ENCODE measurements around the gene EDIL3.

Gene EDIL3, protein sequence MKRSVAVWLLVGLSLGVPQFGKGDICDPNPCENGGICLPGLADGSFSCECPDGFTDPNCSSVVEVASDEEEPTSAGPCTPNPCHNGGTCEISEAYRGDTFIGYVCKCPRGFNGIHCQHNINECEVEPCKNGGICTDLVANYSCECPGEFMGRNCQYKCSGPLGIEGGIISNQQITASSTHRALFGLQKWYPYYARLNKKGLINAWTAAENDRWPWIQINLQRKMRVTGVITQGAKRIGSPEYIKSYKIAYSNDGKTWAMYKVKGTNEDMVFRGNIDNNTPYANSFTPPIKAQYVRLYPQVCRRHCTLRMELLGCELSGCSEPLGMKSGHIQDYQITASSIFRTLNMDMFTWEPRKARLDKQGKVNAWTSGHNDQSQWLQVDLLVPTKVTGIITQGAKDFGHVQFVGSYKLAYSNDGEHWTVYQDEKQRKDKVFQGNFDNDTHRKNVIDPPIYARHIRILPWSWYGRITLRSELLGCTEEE

DNA sequence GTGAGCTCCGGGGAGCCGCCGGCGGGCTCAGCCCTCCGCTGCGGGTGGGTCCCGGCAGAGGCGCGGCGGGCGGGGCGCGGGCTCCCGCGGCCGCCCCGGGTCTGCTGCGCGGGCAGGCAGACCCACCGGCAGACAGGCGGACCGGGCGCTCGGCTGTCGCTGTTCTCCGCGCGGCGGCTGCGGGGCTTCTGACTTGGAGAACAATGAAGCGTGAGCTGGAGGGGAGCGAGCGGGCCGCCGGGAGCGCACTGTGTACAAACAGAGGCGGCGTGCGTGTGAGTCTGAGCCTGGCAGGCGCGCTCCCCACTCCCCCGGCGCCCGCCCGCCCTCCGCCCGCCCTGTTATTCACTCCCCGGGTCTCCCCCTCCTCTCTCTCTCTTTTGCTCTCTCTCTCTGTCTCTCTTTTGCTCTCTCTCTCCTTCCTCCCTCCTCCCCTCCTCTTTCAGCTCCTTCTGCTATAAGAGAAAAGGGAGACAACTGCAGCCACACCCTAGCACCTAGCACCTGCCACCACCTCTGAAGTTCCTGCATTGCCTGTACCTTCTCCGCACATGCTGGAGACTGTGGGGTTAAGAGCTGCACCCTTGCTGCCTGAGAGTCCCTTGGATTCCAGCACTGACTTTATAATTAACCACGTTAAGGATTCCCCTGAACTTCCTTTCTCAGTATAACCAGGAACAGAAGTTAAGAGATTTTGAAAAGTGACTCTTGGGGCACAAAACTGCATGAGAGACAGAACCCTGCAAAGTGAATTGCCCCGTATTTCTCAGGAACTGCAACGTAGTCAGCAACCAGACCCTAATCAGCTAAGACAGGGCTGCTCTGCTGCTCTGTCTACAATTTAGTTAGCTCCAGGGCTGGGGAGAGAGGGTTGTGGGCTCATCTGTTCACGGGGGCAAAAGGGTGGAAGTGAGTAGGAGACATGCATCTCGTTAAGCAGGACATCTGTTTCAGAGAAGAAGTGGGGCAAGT, at the start of gene EDIL3:
Gene EDIL3 (minus strand): TSS at position 277 of the 972 bp plus-strand sequence. CDS start 506 bp downstream, outside the sequence.
- DNase-seq: peak; percentile 46

DNA sequence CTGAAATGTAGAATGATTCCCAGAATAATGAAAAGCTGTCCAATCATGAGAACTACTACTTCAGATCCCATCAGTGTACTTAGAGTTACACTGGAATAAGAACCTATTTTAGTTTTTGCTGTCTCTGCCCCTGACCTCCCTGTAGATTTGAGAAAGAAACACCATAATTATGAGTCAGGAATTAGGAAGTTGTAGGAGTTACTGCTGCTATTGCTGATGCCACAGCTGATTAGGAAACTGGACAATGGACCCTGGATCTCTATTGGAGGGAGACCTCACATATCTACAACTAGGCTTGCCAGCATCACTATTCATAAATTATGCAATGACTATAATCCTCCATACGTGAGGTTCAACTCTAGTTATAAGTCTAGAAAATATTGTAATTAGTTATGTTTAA, 48.8 kb upstream of the EDIL3 start:
- peak; percentile 39 for DNase-seq

DNA sequence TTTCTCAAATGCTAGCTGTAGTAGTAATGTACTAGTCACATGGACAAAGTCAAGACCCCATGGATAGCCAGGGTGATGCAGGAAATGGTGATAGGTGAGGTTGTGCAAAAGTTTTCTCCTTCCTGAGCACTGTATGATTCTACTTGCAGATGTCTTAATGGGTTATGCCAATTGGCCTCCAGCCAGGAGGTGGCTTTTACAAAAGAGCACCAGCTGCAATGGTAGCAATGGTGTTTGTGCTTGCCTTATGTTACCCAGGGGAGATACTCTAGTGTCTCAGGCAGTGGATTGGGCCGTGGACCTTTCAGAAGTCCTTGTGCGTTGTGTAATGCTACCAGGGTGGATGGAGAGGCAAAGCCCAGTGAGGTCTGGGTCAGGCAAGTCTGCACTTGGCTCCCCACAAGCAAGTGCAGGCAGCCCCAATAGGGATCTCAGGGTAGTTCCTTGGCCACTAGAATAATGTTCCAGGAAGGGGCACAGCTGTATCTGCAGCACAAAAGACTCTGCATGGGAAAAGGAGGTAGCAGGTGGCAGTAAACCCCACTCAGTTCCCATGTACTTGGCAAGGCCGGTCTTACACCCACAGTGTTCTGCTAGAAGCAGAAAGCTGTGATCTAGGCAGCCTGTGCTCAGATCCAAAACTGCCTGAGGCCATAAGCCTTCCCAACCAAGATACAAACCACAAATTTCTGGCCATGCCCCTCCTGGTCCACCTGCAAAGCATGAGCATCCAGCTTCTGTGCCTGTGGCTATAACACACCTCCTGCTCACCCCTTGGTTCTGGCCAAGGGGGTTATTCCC, 46.4 kb upstream of the EDIL3 start:
- peak; percentile 9 for DNase-seq

DNA sequence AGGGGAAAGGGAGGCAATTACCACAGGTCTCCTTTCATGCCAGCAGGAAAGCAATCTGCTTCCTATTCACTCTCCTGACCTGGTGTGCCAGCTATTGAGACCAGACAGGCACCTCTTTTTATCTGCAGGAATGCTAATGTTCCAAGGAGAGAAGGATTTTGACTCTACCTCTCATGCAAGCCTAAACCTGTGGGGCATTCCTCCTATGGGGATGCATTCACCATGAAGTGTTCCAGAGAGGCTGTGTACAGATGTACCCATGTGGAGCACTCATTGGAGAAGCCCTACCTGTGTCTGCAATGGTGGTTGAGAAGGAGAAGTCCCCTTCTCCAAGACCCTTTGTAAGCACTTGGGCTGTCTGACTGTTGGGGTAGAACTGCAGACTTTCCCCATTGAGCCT, 45.4 kb upstream of the EDIL3 start:
- no peak for DNase-seq

DNA sequence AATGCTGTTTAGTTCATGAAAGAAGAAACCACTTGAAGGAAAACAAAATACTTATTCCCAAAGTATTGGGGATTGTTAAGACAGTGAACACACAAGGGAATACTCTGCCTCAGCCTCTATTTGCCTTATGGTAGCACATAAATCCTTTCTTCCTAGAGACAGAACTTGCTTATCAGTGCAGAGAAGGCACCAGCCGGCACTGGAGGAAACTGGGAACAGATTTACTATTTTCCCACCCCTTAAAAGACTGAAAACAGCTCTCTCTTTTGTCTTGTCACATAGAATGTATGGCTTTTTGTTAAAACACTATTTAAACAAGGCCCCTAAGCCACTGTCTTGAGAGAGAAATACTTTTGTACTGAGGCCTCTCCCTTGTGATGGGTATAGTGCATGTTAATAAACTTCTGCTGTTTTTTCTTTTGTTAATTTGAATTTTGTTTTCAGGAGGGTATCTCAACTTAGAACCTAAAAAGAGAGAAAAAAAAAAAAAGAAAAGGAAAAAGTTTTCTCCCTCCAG, 40.7 kb upstream of the EDIL3 start:
- DNase-seq: no peak

DNA sequence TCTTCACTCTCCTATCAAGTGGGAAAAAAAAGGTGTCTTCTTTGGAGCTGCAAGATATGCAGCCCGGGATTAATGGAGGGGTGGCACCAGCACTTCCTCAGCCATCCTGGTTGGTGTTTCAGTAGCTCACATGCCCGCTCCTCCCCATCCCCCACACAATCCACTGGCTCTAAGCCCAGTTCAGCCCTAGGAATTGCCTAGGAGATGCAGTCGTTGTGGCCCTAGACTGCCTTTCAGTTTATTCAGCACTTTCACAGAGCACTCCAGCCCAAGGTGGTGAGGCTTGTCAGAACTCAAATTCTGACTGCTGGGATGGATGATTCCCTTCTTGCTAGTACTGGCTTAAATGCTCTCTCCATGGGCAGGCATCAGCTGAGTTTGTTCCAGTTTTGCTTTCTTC, 35.1 kb upstream of the EDIL3 start:
- no peak for DNase-seq

DNA sequence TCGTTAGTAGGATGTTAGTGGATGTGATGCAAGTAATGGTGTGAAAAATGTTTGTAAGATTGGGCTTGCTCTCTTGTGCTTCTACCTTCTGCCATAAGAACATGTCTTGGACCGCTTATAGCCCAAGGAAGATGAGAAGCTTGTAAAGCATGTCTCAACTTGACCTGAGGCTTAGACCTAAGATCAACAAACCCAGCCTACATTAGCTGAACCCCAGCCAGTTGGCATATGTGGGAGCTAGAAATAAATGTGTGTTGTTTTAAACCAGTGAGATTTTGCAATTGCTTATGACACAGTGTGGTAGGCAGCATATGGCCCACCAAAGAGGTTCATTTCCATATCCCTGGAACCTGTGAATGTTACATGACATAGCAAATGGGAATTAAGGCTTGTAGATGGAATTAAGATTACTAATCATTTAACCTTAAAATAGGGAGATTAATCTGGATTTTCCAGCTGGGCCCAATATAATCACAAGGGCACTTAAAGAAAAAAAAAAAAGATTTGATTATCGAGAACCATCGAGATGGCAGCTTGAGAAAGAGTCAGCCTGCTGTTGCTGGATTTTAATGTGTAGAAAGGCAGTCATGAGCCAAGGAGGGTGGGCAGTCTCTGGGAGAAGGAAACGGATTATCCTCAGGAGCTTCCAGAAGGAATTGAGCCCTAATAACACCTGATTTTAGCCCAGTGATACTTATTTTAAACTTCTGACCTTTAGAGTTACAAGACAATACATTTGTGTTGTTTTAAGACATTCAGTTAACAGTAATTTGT, 27.3 kb upstream of the EDIL3 start:
- DNase-seq: no peak

DNA sequence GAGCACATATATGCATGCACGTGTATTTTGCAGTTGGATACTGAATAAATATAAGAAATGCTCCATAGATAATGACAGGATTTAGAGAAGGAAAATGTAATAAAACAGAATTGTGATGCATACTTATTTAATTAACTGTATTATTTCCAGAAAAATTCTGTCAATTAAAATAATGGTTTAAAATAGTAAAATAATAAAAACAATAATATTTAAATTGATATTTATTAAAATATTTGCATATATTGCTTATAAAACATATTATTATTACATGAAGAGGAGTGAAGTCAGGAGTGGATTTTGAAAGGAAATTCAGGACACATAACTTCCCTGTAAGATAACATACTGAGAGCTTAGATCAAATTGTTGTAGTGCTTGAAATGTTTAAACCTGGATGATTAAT, 21.4 kb upstream of the EDIL3 start:
- DNase-seq: no peak

DNA sequence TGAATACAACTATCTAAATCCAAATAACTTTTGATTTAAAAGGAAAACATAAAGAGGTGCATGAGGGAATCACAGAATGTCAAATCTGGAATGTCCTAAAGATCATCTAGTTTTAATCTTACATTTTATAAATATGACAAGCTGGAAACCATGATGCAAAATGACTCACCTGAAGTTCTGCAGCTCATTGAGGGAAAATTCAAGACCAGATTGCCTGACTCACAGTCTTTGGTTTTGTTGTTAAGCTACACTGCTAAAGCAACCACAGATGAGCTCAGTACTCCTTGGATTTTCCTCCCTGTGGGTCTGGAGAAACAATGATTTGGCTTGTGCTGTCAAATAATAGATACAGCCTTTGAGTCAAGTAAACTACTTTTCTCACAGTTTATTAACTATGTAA, 19.1 kb upstream of the EDIL3 start:
- peak; percentile 90 for DNase-seq

DNA sequence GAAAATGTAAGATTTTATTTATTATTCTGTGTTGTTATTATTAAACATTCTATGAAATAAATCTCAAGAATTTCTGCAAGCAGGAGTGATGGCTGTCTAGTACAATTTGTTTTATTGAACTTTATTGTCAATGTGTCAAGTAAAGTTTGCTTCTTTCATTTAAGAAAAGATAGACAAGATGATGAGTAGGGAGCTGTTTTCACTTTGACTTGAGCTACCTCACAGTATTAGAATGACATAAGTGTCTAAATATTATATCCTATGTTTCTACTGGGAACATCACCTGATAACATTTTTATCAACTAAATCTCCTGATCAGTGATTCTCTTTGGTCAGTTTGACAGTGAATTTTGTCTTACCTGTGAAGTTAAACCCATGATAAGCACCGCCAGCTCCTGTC, 12.7 kb upstream of the EDIL3 start:
- DNase-seq: no peak

DNA sequence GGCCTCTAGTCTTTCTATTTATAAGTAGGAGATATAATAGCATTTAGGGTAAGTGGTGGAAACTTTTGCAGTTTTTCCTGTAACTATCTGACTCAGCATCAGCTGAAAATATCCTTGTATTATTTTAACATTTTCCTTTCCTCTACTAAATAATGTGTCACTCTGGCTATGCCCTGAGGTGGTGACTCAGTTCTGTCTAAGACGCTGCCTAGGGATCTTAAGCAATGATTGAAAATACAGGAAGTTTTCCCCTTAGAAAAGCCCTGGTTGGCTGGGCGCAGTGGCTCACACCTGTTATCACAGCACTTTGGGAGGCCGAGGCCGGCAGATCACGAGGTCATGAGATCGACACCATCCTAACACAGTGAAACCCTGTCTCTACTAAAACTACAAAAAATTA, 9.3 kb upstream of the EDIL3 start:
- peak; percentile 76 for DNase-seq

DNA sequence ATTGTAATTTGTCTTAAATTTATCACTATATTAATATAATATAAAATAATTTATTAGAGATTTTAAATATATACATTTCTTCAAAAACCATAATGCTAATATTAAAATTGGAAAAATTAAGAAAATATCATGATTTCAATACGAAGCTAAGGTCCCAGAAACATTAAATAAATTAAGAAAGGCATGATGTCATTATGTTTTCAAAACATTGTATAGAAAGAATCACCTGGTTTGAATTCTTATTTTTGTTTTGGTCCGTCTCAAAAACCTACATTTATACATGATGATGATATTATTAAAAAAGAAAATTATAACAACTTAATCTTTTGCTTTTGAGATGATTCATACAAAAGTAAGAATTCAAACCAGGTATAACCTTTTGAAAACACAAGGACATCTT, 8.2 kb upstream of the EDIL3 start:
- DNase-seq: no peak

DNA sequence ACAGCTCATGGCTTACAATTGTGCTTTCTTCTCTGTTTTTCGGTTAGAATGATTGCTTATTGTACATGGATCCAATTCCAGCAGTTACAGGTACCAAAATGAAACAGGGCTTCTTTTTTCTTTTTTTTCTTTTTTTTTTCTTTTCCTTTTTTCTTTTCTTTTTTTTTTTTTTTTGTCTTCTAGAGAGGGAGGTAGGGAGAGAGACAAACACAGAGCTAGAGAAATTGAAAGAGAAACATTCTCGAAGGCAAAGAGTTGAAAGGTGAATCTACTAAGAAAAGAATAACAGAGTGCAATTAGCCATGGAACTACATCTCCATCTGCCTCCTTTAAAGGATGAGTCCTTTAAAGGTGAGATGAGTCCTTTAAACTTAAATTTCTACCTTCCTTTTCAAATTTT, 1.0 kb upstream of the EDIL3 start:
- DNase-seq: no peak

DNA sequence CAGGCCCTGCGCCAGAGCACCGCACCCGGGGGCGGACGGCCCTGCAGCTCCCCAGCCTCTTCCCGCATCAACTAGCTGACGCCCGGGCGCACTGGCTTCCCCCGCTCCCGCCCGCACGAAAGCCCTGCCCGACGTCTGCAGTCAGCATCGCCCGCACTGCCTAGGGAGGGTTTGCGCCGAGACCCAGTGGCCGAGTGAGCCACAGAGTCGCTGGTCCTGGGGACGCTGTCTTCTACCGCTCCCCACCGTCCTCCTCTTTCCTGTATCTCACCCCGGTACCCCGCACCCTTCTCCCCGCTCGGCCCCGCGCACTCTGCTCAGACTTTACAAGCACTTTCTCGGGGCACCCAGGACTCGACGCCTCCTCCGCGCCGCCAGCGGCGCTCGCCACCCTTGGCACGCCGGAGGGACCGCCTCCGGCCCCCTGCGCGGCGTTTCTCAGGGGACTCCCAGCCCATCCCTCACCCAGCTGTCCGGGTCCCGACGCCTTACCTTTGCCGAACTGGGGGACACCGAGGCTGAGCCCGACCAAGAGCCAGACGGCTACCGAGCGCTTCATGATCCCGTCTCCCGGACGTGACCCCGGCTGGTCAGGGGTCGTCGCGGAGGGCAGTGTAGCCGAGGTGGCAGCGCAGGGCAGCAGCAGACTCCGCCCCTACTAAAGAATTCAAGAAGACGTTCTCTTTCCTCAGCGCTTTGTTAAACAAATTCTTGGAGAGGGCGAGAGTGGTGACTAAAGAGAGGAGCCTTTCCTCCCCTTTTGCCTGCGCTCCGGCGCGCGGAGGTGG, 670 bp downstream of the EDIL3 start:
- peak; percentile 66 for DNase-seq

DNA sequence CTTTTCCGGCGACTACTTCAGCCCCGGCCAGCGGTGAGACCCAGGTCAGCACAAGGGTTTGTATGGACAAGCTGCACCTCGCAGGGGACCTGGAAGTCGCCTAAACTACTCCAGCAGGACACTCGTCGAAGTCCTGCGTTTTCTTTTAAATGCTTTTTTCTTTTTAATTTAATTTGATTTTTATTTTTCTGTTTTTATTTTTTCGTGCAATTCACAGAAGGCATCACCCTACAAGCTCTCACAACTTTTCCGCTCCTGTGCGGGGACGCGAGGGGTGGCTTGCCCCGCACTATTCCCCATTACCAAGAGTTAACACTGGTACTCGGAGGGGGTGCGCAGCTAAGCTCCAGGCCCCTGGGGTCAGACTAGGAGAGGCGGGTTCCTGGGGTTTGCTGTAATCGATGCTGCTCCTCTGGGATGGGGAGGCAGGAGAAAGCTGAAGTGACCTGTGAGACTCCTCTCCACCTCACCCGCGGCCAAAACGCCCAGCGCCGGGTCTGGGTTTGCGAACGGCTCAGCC, 1.3 kb downstream of the EDIL3 start:
- peak; percentile 5 for DNase-seq

DNA sequence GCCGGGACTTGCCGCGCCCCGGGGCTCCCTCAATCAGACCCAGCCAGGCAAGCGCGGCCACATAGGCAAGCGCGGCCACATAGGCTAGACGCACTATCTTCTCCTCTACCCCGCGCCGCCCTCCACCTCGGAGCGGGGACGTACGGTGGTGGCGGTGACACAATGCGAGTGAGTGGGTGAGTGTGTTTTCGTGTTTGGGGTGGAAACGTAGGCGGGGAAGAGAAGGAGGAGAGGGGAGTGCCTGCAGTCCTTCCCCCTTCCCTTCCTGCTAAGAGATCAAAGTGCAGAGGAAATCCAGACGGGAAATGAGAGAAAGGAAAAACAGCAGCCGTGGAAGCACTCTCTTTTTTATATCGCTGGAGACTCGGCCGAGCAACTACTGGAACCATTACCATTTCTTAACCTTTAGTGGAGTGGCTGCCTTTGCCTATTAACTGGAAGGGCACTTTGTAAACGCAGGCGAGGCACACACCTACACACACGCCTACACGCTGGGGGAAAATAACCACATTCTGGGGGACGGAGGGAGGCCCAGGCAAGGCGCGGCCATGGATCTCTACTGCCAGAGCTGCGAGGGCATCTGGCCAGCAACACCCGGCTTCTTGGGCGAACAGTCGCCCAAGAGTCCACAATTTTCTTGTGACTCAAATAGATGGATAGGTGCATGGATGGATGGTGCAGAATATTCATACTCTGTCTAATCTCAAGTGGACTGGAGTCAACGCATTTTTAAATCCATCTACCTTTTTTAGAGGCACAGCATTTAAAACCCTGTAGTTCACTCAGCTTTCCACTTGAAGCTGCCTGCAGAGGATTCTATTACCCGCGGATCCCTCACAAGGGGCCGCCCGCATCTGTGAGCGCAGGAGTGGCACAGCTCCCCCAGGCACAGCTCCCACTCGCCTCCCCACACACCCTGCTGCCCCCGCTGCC, 2.1 kb downstream of the EDIL3 start:
- peak; percentile 61 for DNase-seq

DNA sequence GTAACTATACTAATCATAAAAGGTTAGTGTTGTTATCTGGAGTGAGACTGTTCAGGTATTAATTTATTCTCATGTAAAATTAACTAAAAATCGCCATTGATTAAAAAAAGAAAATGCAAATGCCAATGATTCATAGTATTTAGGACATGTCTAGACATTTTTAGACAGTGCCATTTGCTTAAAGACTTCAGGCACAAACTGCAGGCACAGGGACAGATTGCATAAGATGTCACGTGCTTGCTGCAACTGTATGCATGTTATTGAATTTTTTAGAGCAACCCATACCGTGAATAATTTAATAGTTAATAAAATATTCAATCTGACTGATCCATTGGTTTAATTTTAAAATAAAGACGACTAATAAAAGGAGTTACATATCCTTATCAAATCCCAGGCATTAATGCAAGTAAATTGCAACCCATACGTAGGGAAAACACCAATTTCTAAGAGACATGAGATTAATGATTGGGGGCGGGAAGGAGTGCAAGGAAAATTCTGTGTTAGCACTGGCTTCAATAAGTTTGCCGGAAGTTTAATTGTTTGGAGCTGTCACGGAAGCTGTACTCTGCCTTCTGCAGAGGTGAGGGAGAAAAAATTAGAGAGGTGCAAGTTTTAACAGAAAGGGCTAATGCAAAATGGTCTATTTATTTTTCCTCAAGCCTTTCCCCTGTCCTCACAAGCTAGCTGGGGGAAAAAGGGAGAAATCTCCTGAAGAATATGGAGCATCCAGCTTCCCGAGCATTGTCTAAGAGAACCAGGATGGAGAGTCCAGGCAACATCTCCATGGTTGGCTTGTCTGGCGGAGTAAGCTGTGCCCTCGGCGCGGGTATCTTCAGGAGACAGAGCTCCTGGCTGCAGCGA, 2.9 kb downstream of the EDIL3 start:
- DNase-seq: peak; percentile 18

DNA sequence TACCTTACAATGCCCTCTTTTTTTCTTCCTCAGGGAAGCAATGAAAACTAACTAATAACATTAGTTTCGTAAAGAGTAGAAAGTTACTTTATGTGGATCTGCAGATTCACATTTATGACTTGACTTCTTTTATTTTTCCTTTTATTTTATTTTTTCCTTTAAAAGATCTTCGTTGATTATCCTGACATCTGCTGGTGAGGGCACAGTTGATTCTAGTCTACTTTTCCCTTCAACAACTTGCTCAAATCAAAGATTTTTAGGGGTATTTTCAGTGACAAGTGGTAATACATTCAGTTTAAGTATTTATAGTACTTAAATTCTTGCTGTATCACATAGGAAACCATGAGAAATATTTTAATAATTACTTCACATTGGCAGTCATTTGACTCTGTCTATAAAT, 4.9 kb downstream of the EDIL3 start:
- peak; percentile 25 for DNase-seq

DNA sequence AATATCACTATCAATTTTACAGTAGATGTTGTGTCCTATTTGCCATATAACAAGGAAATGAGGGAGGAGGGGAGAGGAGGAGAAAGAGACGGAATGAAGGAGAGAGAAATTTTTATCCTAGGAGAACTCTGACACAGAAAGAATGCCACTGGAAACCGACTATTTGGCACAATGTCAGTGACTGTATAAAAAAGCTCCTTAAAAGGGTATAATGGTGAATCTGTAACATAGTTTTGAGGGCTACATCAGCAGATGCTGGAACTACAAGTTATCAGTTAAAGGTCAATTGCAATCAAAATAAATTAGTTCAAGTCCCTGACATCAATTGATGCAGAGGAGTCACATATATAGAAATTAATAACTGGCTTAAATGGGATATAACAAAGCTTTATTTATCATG, 5.7 kb downstream of the EDIL3 start:
- DNase-seq: peak; percentile 90
